Naive thymus-derived CD8-positive, alpha-beta T cell (primary cell): ENCODE results near the gene EXOC3. TPM values are rescaled to one million over a fixed set of nuclear protein-coding genes. Genes with fewer than 3 reads are reported as not detected.

Experiments used
- ATAC-seq, 2 donors: fragments of 150-1000 bp; cut with Tn5 transposase in 1 of 2; sonication (Bioruptor Pico), chemical (Tn5 transposase) in 1 of 2; 1 replicate in 1 of 2; 2 replicates in 1 of 2; pipeline ENCODE4 v1.10.0; 2021; ENCODE audit warnings: mild to moderate bottlenecking in 2 of 2, moderate library complexity in 2 of 2
- POLR2A ChIA-PET: fragments of 350-600 bp; sonication (Branson Sonifier 250); formaldehyde crosslinking; loops from one replicate; lab custom pipeline; 2021; ENCODE audit warnings: antibody characterized with exemption; lab: Charles Lee
- DNase-seq, 10 donors: peaks; one replicate each; pipeline versions ENCODE4 v3.0.0 to v3.0.0-alpha.2; 2020 to 2022
- H3K27ac Mint-ChIP-seq, 10 donors: one replicate each; pipeline ENCODE4 v1.8.0; 2020 to 2022; ENCODE audit warnings: mild to moderate bottlenecking in 10 of 10, mixed read lengths in 10 of 10, moderate library complexity in 4 of 10, inconsistent platforms in 1 of 10
- H3K27me3 Mint-ChIP-seq, 5 donors: one replicate each; pipeline ENCODE4 v1.8.0; 2021 to 2022; ENCODE audit warnings: mixed read lengths in 5 of 5
- H3K36me3 Mint-ChIP-seq, 3 donors: one replicate each; pipeline ENCODE4 v1.8.0; 2020 to 2022; ENCODE audit warnings: mixed read lengths in 3 of 3, mild to moderate bottlenecking in 2 of 3, inconsistent platforms in 1 of 3
- H3K4me1 Mint-ChIP-seq, 4 donors: one replicate each; pipeline ENCODE4 v1.8.0; 2021 to 2022; ENCODE audit warnings: mixed read lengths in 4 of 4
- H3K4me3 Mint-ChIP-seq, 10 donors: one replicate each; pipeline ENCODE4 v1.8.0; 2020 to 2022; ENCODE audit warnings: mild to moderate bottlenecking in 10 of 10, mixed read lengths in 10 of 10, moderate library complexity in 6 of 10, inconsistent platforms in 1 of 10
- H3K9me3 Mint-ChIP-seq, 9 donors: one replicate each; pipeline ENCODE4 v1.8.0; 2020 to 2022; ENCODE audit warnings: mixed read lengths in 9 of 9, mild to moderate bottlenecking in 3 of 9, inconsistent platforms in 1 of 9, moderate library complexity in 1 of 9
- polyA plus RNA-seq, 3 donors: library from polyadenylated mRNA; unstranded; fragments of 300-500 nt; fragmentation: Illumina TruSeq; gene quantifications; one replicate each; pipeline ENCODE4 v1.2.3, GENCODE V29; 2021
- total RNA-seq, 8 experiments: library from RNA in 2 of 8; stranded (reverse) in 2 of 8; gene quantifications; one replicate each; pipeline ENCODE4 v1.2.3 and lab custom pipeline; 2021 to 2026

Gene EXOC3
- total and polyA plus RNA-seq, 5 experiments from 2014 or later: 29.7 to 99.5 (median 57.1) TPM

- peaks cover 6 to 17% (median 7%) of the 10 kb centered on the region in 5 donors for H3K27me3 Mint-ChIP-seq
- no peaks in the 10 kb centered on the region for H3K36me3 Mint-ChIP-seq
- no peak overlapping the region for H3K27ac Mint-ChIP-seq
- ATAC-seq (no peak), DNase-seq (peak in 2 of 10 donors; percentile 15 to 36)
- POLR2A ChIA-PET: no interaction called here
- H3K4me1 Mint-ChIP-seq: no peaks in the 10 kb centered on the region
- no peaks in the 10 kb centered on the region for H3K9me3 Mint-ChIP-seq
- no peak overlapping the region for H3K4me3 Mint-ChIP-seq
Observed at GRCh38 chr5:430214-430925, 12.6 kb upstream of the EXOC3 start.

- H3K36me3 Mint-ChIP-seq: no peaks in the 10 kb centered on the region
- H3K27me3 Mint-ChIP-seq: peaks cover 5 to 14% (median 8%) of the 10 kb centered on the region in 5 donors
- no peaks in the 10 kb centered on the region for H3K9me3 Mint-ChIP-seq
- ATAC-seq: peak; percentile 88 to 95
- no peak overlapping the region for H3K4me3 Mint-ChIP-seq
- DNase-seq: peak in 7 of 10 donors; percentile 18 to 72 (median 34)
- H3K27ac Mint-ChIP-seq: no peak overlapping the region
- POLR2A ChIA-PET: no interaction called here
- H3K4me1 Mint-ChIP-seq: no peaks in the 10 kb centered on the region
Observed at GRCh38 chr5:431001-431710, 11.8 kb upstream of the EXOC3 start.

- Mint-ChIP-seq H3K4me1 (no peaks in the 10 kb centered on the region), H3K27me3 (peaks cover 1 to 9% (median 5%) of the 10 kb centered on the region in 5 donors), H3K27ac (no peak overlapping the region), H3K4me3 (no peak overlapping the region), H3K9me3 (no peaks in the 10 kb centered on the region), H3K36me3 (no peaks in the 10 kb centered on the region)
- ATAC-seq: no peak
- POLR2A ChIA-PET: no interaction called here
- DNase-seq: peak in 1 of 10 donors; percentile 7
Observed at GRCh38 chr5:431711-432050, 11.3 kb upstream of the EXOC3 start.

- ATAC-seq: no peak
- no peaks in the 10 kb centered on the region for H3K36me3 Mint-ChIP-seq
- no peak overlapping the region for H3K4me3 Mint-ChIP-seq
- DNase-seq: peak in 1 of 10 donors; percentile 11
- H3K27ac Mint-ChIP-seq: no peak overlapping the region
- peaks cover 1 to 8% (median 4%) of the 10 kb centered on the region in 5 donors for H3K27me3 Mint-ChIP-seq
- no peaks in the 10 kb centered on the region for H3K9me3 Mint-ChIP-seq
- POLR2A ChIA-PET: no interaction called here
- H3K4me1 Mint-ChIP-seq: no peaks in the 10 kb centered on the region
Observed at GRCh38 chr5:432201-432927, 10.6 kb upstream of the EXOC3 start.

- Mint-ChIP-seq H3K4me1 (no peaks in the 10 kb centered on the region), H3K9me3 (no peaks in the 10 kb centered on the region), H3K4me3 (no peak overlapping the region), H3K27me3 (peaks cover 0 to 8% (median 2%) of the 10 kb centered on the region in 5 donors), H3K27ac (peak overlapping the region in 1 of 10 donors; percentile 24), H3K36me3 (no peaks in the 10 kb centered on the region)
- POLR2A ChIA-PET: no interaction called here
- ATAC-seq (no peak), DNase-seq (peak in 2 of 10 donors; percentile 14 to 56)
Observed at GRCh38 chr5:432928-433791, 9.8 kb upstream of the EXOC3 start.

- POLR2A ChIA-PET: no interaction called here
- peak in 1 of 10 donors; percentile 15 for DNase-seq
- H3K36me3 Mint-ChIP-seq: no peaks in the 10 kb centered on the region
- H3K4me3 Mint-ChIP-seq: no peak overlapping the region
- ATAC-seq: no peak
- no peaks in the 10 kb centered on the region for H3K4me1 Mint-ChIP-seq
- H3K27ac Mint-ChIP-seq: no peak overlapping the region
- H3K9me3 Mint-ChIP-seq: no peaks in the 10 kb centered on the region
- peaks cover 0 to 8% (median 2%) of the 10 kb centered on the region in 5 donors for H3K27me3 Mint-ChIP-seq
Observed at GRCh38 chr5:433836-434235, 9.1 kb upstream of the EXOC3 start.

- Mint-ChIP-seq H3K4me3 (no peak overlapping the region), H3K27me3 (peaks cover 0 to 8% (median 2%) of the 10 kb centered on the region in 5 donors), H3K4me1 (no peaks in the 10 kb centered on the region), H3K9me3 (no peaks in the 10 kb centered on the region), H3K27ac (no peak overlapping the region), H3K36me3 (no peaks in the 10 kb centered on the region)
- DNase-seq (peak in 1 of 10 donors; percentile 46), ATAC-seq (no peak)
- POLR2A ChIA-PET: no interaction called here
Observed at GRCh38 chr5:434443-435146, 8.4 kb upstream of the EXOC3 start.

- H3K27ac Mint-ChIP-seq: no peak overlapping the region
- no peak for ATAC-seq
Observed at GRCh38 chr5:435156-435790, 7.7 kb upstream of the EXOC3 start.

GRCh38 chr5:435961-436640 is 6.9 kb upstream of the EXOC3 start:
- Mint-ChIP-seq H3K27ac (no peak overlapping the region), H3K27me3 (peaks cover 0 to 8% (median 2%) of the 10 kb centered on the region in 5 donors), H3K4me1 (peaks cover 0 to 2% (median 0%) of the 10 kb centered on the region in 4 donors), H3K9me3 (no peaks in the 10 kb centered on the region), H3K36me3 (no peaks in the 10 kb centered on the region), H3K4me3 (no peak overlapping the region)
- POLR2A ChIA-PET: no interaction called here
- ATAC-seq (no peak), DNase-seq (peak in 1 of 10 donors; percentile 57)

More at GRCh38 chr5:435156-435790, 7.7 kb upstream of the EXOC3 start:
- no peak overlapping the region for H3K4me3 Mint-ChIP-seq
- POLR2A ChIA-PET: no interaction called here
- peak in 2 of 10 donors; percentile 12 to 22 for DNase-seq
- H3K4me1 Mint-ChIP-seq: no peaks in the 10 kb centered on the region
- H3K27me3 Mint-ChIP-seq: peaks cover 0 to 8% (median 2%) of the 10 kb centered on the region in 5 donors
- no peaks in the 10 kb centered on the region for H3K9me3 Mint-ChIP-seq
- H3K36me3 Mint-ChIP-seq: no peaks in the 10 kb centered on the region

GRCh38 chr5:436641-436975 is 6.4 kb upstream of the EXOC3 start:
- H3K27ac Mint-ChIP-seq: no peak overlapping the region
- POLR2A ChIA-PET: no interaction called here
- DNase-seq (peak in 1 of 10 donors; percentile 43), ATAC-seq (no peak)
- H3K9me3 Mint-ChIP-seq: no peaks in the 10 kb centered on the region
- H3K27me3 Mint-ChIP-seq: peaks cover 0 to 8% (median 1%) of the 10 kb centered on the region in 5 donors
- no peak overlapping the region for H3K4me3 Mint-ChIP-seq
- peaks cover 0 to 4% (median under 1%) of the 10 kb centered on the region in 4 donors for H3K4me1 Mint-ChIP-seq
- H3K36me3 Mint-ChIP-seq: no peaks in the 10 kb centered on the region

- Mint-ChIP-seq H3K9me3 (no peaks in the 10 kb centered on the region), H3K4me1 (peaks cover 0 to 10% (median 6%) of the 10 kb centered on the region in 4 donors), H3K36me3 (no peaks in the 10 kb centered on the region), H3K27me3 (peaks cover 0 to 8% (median 1%) of the 10 kb centered on the region in 5 donors), H3K4me3 (no peak overlapping the region), H3K27ac (peak overlapping the region in 1 of 10 donors; percentile 27)
- ATAC-seq: no peak
- peak in 1 of 10 donors; percentile 44 for DNase-seq
- POLR2A ChIA-PET: no interaction called here
Observed at GRCh38 chr5:437281-437771, 5.7 kb upstream of the EXOC3 start.
